GM10266 (cell line): ENCODE measurements around the gene HECTD4.
"Not testable (repeated sequence)": the region's sequence is repeated elsewhere in the genome, so short reads cannot be mapped to it uniquely, and the experiment has no call there.

ENCODE experiments used
- DNase-seq: peaks from one replicate; pipeline ENCODE4 v3.0.0; 2012; ENCODE audit errors: extremely low spot score
- CTCF ChIP-seq: IDR thresholded peaks from 2 replicates; pipeline ENCODE4 v1.5.1; 2012; ENCODE audit warnings: mild to moderate bottlenecking, low read depth; ENCODE audit not compliant: control insufficient read depth, insufficient read depth; ENCODE audit errors: missing control alignments

Gene HECTD4

GRCh38 chr12:112350593-112351592 is 31.3 kb downstream of the HECTD4 start:
- no peak for DNase-seq
- TF ChIP-seq CTCF, result no peak

GRCh38 chr12:112349431-112349830 is 32.8 kb downstream of the HECTD4 start:
- no peak for DNase-seq
- no peak for TF ChIP-seq CTCF

- not testable (repeated sequence) for DNase-seq
Observed at GRCh38 chr12:112348926-112349325, 33.3 kb downstream of the HECTD4 start.

- no peak for TF ChIP-seq CTCF
- DNase-seq, result peak; percentile 37
Observed at GRCh38 chr12:112347581-112347982, 34.6 kb downstream of the HECTD4 start.

GRCh38 chr12:112346194-112346593 is 36.0 kb downstream of the HECTD4 start:
- TF ChIP-seq CTCF, result no peak
- no peak for DNase-seq

DNA sequence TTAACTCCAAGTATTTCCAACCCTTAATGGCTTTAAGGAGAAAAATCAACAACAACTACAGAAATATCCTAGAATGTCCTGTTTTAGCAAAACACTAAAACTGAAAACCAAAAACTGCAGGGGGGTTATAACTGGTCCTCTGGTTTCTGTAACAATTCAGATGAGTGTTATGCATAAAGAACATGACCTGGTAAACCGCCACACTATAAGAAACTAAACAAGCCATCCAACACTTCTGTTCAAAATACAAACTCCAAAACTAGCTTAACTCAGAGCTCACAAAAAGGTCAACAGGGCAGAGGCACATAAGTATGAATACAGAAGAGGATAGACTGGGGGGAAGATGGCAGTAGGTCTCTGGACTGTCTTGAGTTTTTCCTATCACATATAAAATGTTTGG is 38.0 kb downstream of the HECTD4 start:
- DNase-seq, result peak; percentile 13
- no peak for TF ChIP-seq CTCF

- no peak for DNase-seq
- TF ChIP-seq CTCF, result no peak
Observed at GRCh38 chr12:112342587-112342986, 39.6 kb downstream of the HECTD4 start.
